Choroid plexus epithelial cell (primary cell): ENCODE results near the gene EPS8L3.
A peak's percentile ranks its signal among the peaks of the same experiment; 100 is the strongest.

Experiments used
- DNase-seq: peaks from one replicate; pipeline ENCODE4 v3.0.0-alpha.2; 2010; ENCODE audit warnings: low read depth
- H3K4me3 ChIP-seq: 2 replicates; pipeline ENCODE4 v1.5.1; 2011; ENCODE audit warnings: low read depth, mild to moderate bottlenecking, control low read depth, low read length, moderate library complexity
- CTCF ChIP-seq: conservative IDR thresholded peaks from 2 replicates; pipeline ENCODE4 v1.5.1; 2011; ENCODE audit warnings: low read depth, mild to moderate bottlenecking, control low read depth, inconsistent platforms, low read length, moderate library complexity

The EPS8L3 gene

GRCh38 chr1:109805486-109806165 is 41.9 kb upstream of the EPS8L3 start:
- DNase-seq: peak; percentile 31
- H3K4me3 ChIP-seq: no peak overlapping the region
- TF ChIP-seq CTCF: no peak

DNA sequence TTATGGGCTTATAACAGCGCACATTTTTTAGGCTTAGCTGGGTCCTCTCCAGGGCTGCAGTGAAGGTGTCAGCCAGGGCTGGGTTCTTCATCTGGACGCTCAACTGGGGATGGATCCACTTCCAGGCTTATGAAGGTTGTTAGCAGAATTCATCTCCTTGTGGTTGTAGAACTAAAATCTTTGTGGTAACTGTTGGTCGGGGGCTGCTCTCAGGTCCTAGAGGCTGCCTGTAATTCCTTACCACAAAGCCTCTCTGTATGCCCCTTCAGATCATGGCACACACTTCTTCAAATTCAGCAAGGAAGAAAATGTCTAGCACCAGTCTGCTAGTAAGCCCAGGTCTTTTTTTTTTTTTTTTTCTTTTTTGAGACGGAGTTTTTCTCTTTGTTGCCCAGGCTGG is 40.9 kb upstream of the EPS8L3 start:
- H3K4me3 ChIP-seq: no peak overlapping the region
- TF ChIP-seq CTCF: no peak
- no peak for DNase-seq

GRCh38 chr1:109803901-109804331 is 40.2 kb upstream of the EPS8L3 start:
- no peak overlapping the region for H3K4me3 ChIP-seq
- no peak for TF ChIP-seq CTCF
- no peak for DNase-seq

DNA sequence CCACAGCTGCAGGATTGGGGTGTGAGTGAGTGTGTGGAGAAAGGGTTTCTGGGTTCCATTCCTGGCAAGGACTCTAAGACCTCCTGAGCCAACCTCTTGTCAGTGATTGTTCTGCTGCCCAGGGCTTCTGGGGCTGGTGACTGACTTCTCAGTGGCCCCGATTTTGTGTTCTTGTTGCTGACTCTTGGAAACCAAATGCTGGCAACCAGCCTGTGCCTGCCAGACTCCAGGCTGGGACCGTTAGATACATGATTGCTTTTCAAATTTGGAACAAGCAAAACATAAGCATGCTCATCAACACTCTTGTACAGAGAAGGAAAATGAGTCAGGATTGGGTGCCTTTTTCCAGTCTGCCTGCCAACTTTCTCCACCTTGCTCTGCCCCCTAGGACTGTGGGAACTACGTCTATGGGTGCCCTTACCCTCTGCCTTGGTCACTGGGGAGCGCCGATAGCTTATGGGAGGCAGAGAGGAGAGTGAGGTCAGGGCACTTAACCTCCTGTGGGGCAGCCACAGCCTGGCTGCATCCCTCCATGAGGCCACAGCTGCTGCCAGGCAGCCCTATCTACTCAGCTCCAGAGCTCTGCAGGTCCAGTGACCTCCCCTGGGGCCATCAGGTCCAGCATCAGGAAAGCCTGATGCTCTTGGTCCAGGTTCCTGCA is 39.3 kb upstream of the EPS8L3 start:
- H3K4me3 ChIP-seq: no peak overlapping the region
- TF ChIP-seq CTCF: no peak
- DNase-seq: no peak

DNA sequence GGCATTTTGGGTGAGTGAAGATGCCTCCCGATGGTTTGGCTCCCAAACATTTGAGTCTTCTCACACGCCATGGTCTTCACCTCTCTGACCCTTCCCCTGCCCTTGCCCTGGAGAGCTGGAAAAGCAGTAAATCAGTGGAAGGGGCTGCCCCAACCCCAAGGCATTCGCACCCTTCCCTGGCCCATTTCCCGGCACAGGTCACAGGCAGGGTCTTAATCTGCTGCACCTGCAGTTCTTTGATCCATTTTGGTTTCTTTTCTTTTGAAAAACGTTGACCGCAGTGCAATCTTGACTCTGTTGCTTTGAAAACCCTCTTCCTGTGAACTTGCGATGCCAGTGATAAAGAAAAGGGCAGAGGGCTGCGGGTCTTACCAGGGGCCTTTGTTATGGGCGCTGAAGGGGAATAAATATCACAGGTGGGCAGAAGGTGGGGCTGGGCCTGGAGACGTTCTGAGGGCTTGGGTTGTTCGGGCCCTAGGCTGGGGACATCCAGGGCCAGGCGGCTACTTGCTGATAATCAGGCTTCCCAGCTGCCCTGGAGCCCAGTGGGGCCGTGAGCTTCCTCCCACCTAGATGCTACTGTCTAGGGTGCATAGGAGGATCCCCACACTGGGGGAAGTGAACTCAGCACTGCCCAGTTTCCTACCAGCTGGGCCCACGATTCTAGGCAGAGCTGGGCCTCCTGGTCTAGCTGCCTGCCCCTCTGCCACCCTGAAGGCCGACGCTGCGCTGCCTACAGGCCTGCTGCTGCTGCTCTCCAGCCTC is 38.6 kb upstream of the EPS8L3 start:
- TF ChIP-seq CTCF: no peak
- H3K4me3 ChIP-seq: no peak overlapping the region
- no peak for DNase-seq

GRCh38 chr1:109801791-109802135 is 38.0 kb upstream of the EPS8L3 start:
- H3K4me3 ChIP-seq: no peak overlapping the region
- no peak for DNase-seq
- TF ChIP-seq CTCF: no peak

GRCh38 chr1:109800291-109800690 is 36.6 kb upstream of the EPS8L3 start:
- TF ChIP-seq CTCF: no peak
- no peak for DNase-seq
- H3K4me3 ChIP-seq: no peak overlapping the region
